AG09319 (cell line): ENCODE data around the gene FHL2.

ENCODE experiments used
- DNase-seq: peaks from one replicate; pipeline ENCODE4 v3.0.0-alpha.2; 2010; ENCODE audit warnings: low read depth; ENCODE audit errors: extremely low read depth
- TF ChIP-seq, protein P1 (sequence below): IDR thresholded peaks from 2 replicates; pipeline ENCODE4 v1.5.1; 2011; ENCODE audit warnings: low read depth, mild to moderate bottlenecking, inconsistent platforms, low read length, moderate library complexity

The FHL2 gene

GRCh38 chr2:105442056-105442455 is 43.2 kb upstream of the FHL2 start:
- DNase-seq: no peak
- TF ChIP-seq, protein P1, sequence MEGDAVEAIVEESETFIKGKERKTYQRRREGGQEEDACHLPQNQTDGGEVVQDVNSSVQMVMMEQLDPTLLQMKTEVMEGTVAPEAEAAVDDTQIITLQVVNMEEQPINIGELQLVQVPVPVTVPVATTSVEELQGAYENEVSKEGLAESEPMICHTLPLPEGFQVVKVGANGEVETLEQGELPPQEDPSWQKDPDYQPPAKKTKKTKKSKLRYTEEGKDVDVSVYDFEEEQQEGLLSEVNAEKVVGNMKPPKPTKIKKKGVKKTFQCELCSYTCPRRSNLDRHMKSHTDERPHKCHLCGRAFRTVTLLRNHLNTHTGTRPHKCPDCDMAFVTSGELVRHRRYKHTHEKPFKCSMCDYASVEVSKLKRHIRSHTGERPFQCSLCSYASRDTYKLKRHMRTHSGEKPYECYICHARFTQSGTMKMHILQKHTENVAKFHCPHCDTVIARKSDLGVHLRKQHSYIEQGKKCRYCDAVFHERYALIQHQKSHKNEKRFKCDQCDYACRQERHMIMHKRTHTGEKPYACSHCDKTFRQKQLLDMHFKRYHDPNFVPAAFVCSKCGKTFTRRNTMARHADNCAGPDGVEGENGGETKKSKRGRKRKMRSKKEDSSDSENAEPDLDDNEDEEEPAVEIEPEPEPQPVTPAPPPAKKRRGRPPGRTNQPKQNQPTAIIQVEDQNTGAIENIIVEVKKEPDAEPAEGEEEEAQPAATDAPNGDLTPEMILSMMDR: no peak

DNA sequence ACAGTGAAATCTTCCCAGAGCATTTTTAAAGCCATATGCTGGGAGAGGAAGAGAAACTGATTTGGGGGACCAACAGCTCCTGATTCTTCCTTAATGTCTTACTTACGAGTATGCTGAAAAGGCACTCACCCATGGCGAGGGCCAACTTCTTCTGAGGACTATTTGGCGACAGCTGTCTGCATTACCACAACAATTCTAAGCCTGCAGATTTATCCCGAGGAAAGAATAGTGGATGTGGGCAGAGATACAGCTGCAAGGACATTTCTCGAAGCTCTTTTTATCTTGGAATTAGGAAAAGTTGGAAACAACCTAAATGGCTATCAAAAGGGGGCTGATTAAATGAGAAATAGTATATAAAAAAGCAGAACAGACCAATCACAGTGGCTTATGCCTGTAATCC is 40.3 kb upstream of the FHL2 start:
- no peak for DNase-seq
- TF ChIP-seq, protein P1: no peak

DNA sequence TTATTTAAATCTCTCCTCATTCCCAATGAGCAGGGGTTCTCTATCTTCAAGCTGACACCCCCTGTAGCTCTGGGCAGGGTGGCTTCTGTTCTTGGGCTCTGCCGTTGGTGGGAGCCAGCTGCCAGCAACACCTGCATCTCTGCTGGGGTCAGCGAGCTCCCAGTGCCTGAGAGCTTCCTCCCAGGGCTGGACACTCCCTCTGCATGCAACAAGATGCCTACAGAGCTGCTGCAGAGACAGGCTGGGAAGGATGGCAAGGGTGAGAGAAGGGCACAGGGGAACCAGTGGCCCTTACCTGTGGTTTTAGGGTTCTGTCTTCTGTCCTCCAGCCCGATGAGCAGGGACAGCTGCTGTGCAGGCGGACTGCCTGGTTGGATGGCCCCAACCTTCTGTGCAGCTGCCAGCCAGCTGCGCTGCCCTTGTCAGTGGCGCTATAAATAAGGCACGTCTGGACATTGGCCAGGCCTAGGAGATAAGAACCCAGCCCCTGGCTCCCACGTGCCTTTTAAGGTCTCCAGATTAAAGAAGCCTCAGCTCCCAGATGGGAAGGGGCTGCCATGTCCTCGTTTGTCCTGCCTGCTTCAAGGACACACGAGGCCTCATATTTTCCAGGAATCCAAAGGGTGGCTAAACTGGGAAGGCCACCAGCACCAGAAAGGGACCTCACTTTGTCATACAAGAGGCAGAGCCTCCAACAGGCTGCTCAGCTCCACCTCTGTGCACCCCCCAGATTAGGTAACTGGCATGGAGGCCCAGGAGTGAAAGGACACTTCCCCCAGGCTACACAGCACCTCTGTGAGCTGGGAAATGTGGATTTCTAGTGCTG is 39.5 kb upstream of the FHL2 start:
- TF ChIP-seq, protein P1: no peak; the same call in 1 of the 2 replicates
- DNase-seq: no peak

DNA sequence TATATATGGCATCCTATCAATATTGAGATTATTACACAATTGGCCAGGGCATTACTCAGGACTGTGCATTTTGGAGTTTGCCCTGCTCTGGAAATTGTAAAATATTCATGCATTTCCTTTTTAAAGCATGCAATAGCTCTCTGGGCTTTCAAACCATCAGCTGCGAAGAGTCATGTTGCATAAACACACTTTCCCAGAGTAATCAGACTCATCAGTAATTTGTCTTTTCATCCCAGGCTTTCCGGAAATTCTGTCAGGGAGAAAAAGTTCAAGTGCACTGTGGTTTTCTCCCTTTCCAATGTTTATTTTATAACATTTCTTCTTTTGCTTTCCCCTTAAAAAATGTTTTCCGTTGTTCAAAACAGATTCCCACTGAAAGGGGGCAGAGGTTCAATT is 38.9 kb upstream of the FHL2 start:
- DNase-seq: peak; percentile 80
- TF ChIP-seq, protein P1: no peak

GRCh38 chr2:105432749-105433148 is 33.9 kb upstream of the FHL2 start:
- TF ChIP-seq, protein P1: no peak

DNA sequence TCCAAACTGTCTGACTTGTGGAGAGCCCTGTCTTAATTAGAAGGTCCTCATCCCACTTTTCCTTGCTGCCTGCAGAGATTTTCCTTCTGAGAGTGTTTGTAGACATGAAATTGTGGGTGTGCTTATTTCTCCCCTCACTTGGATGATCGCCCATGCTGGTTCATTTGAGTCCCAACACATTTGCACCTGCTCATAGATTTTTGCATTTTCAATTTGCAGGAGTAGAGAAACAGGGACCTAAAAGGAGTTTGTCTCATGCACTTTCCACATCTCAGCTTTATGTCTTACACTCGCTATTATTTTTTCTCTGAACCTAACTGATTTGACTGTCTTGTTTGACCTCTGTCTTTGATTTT is 33.2 kb upstream of the FHL2 start:
- no peak for DNase-seq
- TF ChIP-seq, protein P1: no peak

More at GRCh38 chr2:105432749-105433148, 33.9 kb upstream of the FHL2 start:
- no peak for DNase-seq

- TF ChIP-seq, protein P1: no peak
Measured at GRCh38 chr2:105431367-105432043, 32.7 kb upstream of the FHL2 start.

More at GRCh38 chr2:105431367-105432043, 32.7 kb upstream of the FHL2 start:
- DNase-seq: no peak
